Umbilical cord (tissue), 2 donors: ENCODE results near the gene DDX1. TPM values are rescaled to one million over a fixed set of nuclear protein-coding genes. Genes with fewer than 3 reads are reported as not detected.

Experiments used
- DNase-seq: peaks from one replicate; pipeline ENCODE4 v3.0.0-alpha.2; 2015; ENCODE audit warnings: low spot score
- total RNA-seq: library from RNA; depleted of rRNA; stranded (reverse); fragments of >200 nt; gene quantifications from one replicate; pipeline ENCODE4 v1.2.3, GENCODE V29; 2014; ENCODE audit warnings: low replicate concordance; ENCODE audit not compliant: insufficient read depth

The DDX1 gene
- total RNA-seq, 1 donor from 2014 or later = 90.3 TPM

DNA sequence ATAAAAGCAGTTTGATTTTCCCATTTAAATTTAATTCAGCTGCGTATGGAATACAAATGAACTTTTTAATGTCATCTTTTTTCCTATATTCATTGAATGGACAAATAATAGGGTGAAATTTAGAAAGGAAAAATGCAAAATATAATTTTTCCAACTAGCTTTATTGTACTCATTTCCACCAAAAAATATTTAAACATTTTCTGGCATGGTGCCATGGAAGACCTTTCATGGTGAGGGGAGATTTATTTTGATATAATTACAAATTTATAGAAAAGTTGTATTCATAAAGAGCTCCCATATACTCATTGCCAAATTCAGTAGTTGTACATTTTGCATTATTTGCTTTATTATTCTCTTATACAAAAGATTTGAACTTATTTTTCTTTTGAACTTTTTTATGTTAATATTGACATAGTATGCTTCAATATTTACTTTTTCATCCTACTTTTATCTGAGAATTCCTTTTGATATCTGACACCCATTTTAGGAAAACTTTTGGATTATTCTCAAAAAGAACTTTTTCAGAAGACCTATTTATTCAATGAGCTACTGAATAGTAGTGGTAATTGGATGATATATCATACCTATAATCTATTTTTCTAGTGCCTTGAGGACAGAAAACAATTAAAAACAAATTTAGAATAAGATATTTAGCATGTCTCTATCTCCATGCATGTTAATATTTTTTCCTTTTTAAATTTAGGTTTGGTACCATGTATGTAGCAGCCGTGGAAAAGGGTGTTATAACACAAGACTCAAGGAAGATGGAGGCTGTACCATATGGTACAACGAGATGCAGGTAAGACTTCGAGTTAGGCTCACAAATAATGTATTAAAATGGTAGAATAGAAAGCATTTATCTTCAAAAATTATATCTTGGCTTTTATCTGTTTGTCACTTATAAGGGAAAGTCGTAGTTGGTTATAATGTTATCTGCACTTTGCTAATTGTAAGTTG is 37.5 kb downstream of the DDX1 start:
- no peak for DNase-seq

DNA sequence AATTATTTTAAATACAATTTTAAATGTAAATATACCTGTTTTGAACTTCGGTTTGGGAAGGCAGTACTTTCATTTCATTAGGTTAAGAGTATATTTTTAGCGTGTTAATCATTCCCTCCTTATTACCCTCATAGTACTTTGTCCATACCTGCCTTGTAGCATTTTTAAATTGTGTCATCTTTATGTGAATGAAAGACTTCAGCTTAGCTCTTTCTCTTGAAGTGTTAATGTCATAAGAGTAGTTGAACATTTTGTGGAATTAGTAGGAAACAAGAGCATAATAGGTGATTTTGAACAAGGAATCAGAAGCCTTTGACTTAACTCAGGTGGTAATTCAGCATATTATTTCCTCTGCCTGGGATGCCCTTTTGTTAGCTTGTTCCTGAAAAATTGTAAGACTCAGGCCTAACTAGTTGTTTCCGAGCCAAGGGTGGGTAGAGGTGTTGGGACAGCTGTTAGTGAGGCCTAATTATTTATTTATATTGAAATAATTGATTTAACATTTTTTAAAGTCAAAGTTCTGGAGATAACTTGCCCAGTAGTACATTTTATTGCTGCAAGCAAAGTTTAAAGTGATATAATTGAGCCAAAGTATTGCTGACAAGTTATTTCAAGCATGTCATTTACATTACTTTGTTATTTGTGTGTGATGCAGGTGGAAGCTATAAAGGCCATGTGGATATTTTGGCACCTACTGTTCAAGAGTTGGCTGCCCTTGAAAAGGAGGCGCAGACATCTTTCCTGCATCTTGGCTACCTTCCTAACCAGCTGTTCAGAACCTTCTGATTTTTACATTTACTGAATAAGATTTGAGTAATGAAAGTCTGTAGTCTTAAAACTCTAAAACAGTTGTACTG is 38.7 kb downstream of the DDX1 start:
- DNase-seq = peak; percentile 38

DNA sequence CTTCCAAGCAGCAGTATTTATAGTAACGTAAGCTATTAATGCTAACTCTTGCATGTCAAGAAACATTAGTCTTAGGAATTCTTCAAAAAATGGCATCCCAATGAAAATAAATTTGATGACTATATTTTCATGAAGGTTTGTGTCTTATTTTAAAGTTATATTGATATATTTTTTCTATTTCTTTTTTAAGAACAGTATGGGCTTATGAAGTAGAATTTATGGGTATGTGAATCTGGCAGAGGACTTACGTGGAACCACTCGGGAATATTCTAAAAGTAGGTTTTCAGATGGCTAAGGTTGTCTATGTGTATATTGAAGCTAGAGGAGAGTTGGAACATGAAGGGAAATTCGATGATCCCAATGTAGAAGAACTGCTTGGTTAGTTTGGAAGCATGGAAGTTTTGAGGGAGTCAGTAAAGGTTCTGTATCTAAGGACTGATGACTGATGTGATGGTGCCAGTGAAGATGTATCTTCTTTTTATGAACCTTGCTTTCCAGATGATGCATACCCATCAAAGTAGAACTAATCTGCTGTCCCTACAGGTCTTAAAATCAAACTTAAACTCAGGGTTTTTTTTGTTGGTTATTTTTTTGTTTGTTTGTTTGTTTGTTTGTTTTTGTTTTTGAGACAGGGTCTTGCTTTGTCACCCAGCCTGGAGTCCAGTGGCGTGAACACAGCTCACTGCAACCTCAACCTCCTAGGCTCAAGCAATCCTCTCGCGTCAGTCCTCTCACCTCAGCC is 39.5 kb downstream of the DDX1 start:
- DNase-seq = no peak

DNA sequence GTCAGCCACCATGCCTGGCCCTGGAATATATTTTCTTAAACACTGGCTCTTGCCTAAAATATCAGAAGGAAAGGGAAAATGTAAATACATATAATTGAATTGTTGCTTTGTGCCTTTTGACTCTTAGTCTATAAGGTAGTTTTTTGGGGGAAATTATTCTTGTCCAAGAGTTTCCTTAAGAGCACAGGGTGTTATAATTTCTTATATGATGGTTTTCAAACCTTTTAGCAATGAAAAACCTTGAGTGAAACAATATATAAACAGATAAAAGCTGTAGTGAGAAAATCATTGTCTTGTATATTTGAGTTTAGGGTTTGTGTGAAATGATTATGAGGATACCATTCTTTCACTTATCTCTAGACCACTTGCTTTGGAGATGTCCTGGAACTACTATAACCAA is 40.2 kb downstream of the DDX1 start:
- DNase-seq = no peak

DNA sequence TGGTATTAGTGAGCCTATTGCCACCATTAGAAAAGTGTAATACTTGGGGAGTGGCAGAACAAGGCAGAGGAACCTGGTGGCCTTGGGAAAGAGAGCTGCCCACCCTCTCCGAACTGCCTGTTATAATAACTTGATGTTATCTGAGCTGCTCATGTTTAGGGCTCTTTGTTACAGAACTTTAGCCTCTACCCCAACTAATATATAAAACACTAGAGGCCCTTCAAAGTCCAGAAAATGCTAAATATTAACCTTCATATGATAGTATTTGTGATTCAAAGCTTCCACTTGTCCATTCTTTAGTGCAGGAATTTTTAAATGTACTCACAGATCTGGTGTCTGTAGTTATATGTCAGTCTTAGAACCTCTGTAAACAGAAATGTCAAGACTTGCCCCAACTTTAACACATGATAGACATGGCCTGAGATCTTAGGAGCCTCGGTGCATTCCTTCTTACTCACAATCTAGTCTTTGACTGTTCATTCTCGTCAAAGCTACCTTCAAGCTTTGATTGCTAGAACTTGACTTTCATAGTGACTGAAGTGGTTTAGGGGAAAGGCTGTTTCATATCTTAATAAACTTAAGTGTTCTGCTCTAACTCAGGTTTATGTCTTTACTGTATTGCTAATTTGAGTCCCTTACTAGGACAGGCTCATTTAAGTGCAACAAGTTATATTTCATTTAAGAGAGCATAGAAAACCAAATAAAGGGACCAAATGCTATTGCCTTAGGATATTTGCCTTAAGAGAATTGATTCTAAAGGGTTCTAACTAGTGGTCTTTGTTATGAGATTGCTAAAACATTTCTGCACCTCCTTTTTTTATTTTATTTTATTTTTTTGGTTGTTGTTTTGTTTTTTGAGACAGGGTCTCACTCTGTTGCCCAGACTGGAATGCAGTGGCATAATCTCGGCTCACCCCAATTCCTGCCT is 41.6 kb downstream of the DDX1 start:
- DNase-seq = no peak

DNA sequence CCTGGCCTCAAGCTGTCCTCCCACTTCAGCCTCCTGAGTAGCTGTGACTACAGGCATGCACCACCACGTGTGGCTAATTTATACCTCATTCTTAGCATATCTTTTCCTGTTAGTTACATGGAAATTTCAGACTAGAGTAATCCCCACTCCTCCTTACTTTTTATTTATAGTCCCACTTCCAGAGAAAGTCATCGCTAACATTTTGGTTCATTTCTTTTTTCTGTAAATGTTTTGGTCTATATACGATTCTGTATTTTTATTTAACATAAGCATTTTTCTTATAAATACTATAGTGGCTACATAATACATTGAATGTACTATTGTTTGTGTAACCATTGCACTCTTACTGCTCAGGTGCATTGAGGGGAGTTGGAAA is 42.3 kb downstream of the DDX1 start:
- no peak for DNase-seq

DNA sequence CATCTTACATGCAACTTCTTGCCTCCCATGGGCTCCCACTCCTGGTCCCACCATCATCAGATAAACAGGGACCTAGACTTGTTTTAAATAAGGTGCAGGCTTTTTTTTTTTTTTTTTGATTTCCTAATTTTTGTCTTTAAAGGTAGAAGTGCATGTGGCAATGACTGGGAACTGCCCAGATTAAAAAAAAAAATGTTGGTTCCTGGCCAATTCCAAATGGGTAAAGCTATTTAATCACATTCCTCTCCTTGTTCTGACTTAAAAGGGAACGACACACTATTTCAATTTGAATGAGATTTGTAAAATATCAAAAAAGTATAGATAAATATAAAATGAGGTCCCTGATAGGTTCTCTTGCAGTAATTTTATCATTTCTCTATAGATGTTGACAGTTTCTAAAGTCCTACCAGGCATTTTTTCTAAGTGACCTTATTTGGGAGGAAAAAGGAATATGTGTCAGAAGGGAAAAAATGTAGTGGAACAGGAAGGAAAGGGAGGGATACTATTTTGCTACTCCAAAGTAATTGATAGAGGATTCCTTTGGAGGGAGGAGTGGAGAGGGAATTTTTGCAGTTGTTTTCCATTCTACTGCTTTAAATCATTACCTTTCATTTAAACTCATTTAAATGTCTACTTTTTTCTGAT is 43.3 kb downstream of the DDX1 start:
- peak; percentile 35 for DNase-seq

DNA sequence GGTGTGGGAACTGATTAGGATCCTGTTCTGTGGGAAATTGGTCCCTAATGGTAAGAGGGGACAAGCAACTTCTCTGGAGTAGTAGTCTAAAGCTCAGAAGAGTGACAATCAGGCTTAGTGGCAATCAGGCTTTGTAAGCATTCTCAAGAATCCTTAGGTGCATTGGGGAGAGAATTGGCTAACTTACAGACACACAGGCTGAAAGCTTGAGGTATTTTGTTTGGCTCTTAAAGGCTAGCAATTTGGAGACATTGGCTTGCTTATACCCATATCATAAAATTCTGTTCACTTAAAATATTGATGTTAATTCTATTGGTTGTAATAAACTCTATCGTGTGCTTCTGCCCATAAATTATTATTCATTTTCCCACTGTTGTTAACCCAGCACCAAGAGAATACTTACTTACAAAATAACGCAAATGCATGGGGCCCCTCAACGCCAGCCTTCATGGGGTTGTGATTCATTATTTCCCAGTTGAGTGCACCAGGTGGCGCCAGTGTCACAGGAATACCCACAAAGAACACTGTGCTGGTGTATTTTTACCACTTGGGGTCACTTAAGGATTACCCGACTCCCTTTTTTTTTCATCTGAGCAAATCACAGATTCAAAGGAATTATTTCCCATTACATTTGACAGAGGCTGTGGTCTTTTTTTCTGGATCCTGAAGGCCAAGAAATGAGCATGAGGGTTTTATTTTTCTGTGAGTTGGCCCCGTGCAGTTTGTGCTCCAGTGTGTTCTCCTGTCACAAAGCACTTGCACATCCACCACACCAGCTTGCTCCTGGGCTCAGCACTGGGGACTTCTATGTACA is 45.5 kb downstream of the DDX1 start:
- peak; percentile 72 for DNase-seq

DNA sequence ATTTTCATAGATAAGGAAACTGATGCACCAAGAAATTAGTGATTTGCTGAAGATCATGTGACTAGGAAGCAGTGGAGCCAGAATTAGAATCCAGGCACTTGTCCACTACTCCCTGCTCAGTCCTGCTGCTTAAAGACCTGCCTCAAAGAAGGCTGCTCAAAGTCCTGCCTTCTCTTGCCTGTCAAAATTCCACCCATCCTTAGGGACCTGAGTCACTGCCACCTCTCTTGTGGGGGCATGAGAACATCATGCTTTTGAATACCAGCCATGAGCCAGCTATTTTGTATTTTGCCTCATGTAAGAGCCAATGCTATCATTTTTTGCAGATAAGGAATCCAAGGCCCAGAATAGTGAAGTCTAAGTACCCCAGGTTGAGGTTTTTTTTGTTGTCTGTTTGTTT is 47.1 kb downstream of the DDX1 start:
- no peak for DNase-seq

DNA sequence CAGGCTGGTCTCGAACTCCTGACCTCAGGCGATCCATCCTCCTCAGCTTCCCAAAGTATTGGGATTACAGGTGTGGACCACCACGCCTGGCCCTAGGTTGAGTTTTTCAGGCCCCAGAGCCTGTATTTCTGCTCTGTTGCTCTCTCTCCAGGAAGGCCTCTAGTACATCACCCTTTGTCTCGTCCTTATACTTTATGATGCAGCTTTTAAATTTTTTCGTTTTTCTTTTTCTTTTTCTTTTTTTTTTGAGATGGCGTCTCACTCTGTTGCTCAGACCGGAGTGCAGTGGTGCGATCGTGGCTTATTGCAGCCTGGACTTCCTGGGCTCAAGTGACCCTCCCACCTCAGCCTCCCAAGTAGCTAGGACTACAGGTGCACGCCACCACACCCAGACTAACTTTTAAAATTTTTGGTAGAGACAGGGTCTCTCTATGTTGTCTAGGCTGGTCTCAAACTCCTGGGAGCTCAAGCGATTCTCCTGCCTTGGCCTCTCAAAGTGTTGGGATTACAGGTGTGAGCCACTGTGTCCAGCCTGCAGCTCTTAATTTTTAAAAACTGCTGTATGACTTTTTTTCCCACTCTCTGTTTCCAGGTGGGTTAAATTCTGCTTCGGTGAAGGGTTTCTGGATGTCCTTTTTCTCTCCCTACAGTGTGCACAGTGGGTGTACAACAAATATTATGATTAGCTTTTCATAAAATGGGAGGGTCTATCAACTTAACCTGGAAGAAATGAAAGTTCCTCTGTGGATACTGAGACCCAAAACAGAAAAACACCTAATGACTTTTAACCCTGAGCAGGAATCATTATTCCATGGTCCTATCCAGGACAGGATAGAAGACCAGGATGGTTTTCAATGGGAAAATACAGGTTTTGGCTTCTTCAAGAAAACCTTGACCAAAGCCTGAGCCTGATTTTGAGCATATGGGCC is 47.9 kb downstream of the DDX1 start:
- no peak for DNase-seq

DNA sequence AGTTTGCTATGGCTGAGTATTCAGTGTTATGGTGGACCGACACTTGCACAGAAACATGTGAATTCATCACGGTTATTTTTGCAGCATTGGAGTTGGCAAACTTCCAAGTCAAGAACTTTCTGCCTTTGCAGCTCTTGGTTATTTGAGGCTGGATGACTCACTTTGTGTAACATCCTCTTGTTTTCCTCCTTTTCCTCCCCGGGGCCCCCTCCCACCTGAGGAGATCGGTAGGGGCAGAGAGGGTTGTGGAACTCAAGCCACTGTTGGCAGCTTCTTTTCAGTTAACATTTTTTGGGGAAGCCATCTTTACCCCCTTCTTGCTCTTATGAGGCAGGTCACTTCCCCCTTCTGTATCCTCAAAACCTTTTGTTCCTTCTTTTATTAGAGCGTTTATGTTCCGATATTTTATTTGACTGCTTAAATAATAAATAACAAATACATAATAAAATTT is 48.6 kb downstream of the DDX1 start:
- peak; percentile 65 for DNase-seq

DNA sequence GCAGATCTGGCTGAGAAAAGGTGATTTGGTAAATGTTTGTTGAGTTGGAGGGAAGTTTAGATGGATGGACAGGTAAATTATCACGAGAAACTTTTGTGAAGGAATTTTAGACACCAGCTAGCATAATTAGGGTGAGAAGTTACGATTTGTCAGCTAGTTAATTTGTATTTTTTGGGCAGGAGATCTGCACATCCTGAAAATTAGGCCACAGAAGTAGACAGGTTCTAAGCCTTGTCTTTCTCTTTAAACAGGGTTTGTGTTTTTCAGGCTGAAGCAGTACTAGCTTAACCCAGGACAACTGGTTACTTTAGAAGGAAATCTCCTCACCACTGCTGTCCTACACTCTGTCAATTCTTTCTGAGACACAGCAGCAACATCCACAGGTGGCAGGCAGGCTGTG is 49.1 kb downstream of the DDX1 start:
- DNase-seq = no peak

DNA sequence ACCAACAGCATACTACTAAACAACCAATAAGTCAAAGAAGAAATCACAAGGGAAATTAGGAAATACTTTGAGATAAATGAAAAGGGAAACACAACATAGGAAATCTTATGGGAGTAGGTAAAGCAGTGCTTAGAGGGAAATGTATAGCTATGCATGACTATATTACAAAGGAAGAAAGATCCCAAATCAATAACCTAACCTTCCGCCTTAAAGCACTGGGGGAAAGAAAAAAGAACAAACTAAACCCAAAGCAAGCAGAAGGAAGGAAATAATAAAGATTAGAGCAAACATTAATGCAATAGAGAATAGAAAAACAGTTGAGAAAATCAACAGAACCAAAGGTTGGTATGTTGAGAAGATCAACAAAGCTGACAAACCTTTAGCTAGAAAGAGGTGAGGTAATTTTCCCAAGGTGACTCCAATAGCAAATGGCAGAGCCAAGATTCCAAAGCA is 49.9 kb downstream of the DDX1 start:
- DNase-seq = no peak

DNA sequence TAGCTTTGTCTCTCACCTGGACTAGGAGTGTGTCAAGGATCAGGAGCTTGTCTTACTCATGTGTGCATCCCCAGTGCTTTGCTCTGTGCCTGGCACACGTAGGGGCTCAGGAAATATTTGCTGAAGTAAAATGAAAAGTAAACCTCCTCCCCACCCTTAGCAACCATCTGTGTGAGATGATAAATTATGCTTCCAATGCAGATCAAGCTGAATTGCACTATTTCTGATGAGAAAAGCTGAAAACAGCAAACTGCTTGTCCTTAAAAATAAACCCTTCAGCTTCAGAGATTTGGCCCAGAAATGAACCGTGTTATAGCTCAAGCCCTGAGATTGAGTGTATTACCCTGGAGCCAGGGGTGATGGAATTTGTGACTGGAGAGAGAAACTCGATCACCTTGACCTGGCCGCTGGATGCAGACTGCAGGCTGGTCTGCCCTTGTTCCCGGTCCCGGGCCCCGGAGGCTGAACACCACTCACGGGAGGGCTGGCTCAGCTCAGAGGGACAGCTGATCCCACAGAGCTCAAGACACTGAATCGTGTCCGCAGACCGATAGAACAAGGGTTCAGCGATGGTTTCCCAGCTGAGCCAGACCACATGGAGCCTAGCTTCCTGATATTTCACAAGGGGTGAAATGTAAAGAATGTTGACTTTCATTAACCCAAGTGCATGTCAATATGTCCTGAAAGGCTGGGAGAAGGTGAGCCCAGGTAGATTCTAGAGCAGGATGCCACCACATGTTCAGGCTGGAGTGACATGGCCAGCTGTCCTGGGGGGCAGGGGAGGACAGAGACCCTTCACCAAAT is 50.5 kb downstream of the DDX1 start:
- DNase-seq = no peak

DNA sequence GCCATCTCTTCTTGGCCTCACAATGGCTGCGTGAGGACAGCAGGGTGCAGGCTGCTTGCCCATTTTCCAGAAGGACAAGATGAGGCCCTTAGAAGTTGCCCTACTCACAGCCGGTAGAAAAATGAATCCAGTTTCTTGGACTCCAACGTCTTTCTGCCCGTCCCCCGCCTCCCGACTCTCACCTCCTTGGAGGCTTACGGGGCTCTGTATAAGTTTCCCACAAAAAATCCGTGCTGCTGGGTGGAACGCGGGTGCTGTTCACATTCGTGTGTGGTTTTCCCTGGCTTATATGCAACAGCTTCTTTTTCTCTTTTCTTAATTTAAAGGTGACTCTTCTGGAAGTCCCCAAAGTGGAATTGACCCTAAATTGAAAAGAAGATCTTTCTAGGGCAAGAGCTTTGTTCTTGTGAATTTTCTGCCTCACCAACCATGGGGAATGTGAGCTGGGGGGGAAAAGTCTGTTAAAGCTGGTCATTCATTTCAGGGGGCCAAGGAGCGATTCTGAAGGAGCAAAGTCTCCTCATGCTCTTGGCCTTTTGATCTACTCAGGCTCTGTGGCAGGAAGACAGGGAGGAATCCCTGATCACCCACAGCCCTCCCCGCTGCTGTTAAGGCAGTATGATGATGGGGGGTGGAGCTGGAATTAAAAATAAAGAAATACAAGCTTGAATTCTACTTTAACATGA is 51.3 kb downstream of the DDX1 start:
- no peak for DNase-seq

DNA sequence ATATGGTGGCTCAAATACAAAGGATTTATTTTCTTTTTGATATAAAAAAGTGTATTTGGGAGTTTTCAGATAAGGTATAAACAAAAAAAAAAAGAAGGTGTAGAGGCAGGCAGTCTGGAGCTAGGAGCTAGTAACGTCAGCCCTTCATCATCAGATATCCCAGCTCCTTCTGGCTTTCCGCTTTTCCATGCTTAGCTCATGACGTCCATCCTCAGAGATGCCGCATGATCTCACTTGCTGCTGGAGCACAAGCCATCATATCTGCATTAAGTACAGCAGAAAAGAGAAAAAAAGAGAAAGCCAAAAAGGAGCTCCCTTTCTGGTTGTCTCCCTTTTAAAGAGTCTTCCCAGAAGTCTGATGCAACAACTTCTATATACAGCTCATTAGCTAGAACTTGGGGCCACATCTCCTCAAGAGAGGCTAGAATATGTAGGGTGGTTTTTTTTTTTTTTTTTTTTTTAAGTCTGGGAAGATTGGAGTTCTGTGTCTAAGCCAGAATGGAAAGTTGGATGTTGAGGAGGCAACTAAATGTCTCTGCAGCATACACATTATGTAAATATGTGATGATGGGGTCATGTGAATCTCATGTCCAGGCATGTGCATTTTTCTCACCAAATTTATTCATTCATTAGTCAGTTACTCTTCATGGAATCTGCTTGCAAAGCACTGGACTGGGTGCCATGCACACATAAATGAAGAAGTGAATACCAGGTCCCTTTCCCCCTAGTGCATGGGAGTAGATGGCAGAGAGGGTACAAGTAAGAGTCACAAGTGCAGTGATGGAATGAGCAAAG is 52.3 kb downstream of the DDX1 start:
- DNase-seq = no peak
